HG03469 (cell line): ENCODE measurements around the gene IL17REL.
"Not testable (repeated sequence)": the region's sequence is repeated elsewhere in the genome, so short reads cannot be mapped to it uniquely, and the experiment has no call there.

Source experiments
- ATAC-seq: cut with Tn5 transposase; IDR thresholded peaks from one replicate; pipeline ENCODE4 v1.9.1; 2021; ENCODE audit warnings: mild to moderate bottlenecking, moderate library complexity, moderate number of reproducible peaks; ENCODE audit not compliant: unreplicated experiment

Gene IL17REL

GRCh38 chr22:49993649-49994360, 18.8 kb downstream of the IL17REL start:
- ATAC-seq = no peak

- ATAC-seq = no peak
Measured at GRCh38 chr22:49992921-49993648, 19.5 kb downstream of the IL17REL start.

GRCh38 chr22:49991907-49992533, 20.5 kb downstream of the IL17REL start:
- ATAC-seq = no peak

GRCh38 chr22:49991167-49991566, 21.4 kb downstream of the IL17REL start:
- ATAC-seq = no peak

- not testable (repeated sequence) for ATAC-seq
Measured at GRCh38 chr22:49989826-49990225, 22.7 kb downstream of the IL17REL start.

GRCh38 chr22:49986325-49986724, 26.2 kb downstream of the IL17REL start:
- no peak for ATAC-seq

- ATAC-seq = no peak
Measured at GRCh38 chr22:49983148-49984042, 29.2 kb downstream of the IL17REL start.

GRCh38 chr22:49981799-49982198, 30.8 kb downstream of the IL17REL start:
- ATAC-seq = not testable (repeated sequence)

GRCh38 chr22:49979587-49980264, 32.8 kb downstream of the IL17REL start:
- no peak for ATAC-seq

- ATAC-seq = no peak
Measured at GRCh38 chr22:49977578-49977977, 35.0 kb downstream of the IL17REL start.

- peak; percentile 37 for ATAC-seq
Measured at GRCh38 chr22:49976439-49977175, 36.0 kb downstream of the IL17REL start.

- ATAC-seq = no peak
Measured at GRCh38 chr22:49975543-49976389, 36.8 kb downstream of the IL17REL start.

- ATAC-seq = no peak
Measured at GRCh38 chr22:49973018-49973961, 39.3 kb downstream of the IL17REL start.

GRCh38 chr22:49972163-49973017, 40.2 kb downstream of the IL17REL start:
- no peak for ATAC-seq

GRCh38 chr22:49971232-49972162, 41.1 kb downstream of the IL17REL start:
- ATAC-seq = no peak
